GM12873 (cell line): ENCODE measurements around the gene EIF2AK2.

Experiments
- CTCF ChIP-seq: IDR thresholded peaks from 2 replicates; pipeline ENCODE4 v1.5.1; 2012; ENCODE audit warnings: low read depth, mild to moderate bottlenecking, moderate library complexity, low read length, control low read depth; ENCODE audit not compliant: insufficient read depth; ENCODE audit errors: missing control alignments

Gene EIF2AK2

DNA sequence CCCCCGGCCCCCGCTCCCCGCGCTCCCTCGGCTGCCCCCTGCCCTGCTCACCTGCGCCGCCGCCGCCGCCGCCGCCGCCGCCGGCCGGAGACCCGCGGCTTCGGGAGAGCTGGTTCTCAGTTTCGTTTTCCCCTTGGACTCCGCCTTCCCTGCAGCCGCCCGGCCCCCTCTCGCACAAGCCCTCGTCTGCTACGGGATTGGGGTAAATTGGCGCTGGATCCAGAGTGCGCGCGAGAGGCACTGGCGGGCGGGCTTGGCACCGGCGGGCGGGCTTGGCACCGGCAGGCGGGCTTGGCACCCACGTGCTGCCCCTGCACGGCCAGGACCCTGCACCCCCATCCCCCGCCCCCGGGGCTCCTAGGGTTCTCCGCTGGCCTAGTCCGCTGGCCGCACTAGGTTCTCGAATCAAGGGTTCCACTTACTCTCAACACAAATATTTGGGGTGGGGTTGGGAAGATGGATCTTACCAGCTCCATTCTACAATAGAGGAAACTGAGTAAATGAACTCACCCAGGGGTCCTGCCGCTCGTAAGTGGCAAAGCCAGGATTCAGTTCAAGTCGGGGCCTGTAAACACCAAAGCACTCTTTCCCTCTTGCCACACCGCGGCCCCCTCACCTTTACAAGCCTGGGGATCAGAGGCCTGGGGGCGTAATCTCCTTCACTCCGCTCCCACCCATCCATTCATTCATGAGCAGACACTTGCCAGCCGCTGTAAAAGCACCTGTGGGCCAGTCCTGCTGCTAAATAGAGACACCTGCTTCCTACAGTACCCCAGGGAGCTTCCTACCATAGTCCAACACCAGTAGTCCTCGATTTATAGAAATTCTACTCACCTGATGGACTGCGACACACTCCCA, at the start of gene EIF2AK2:
Gene EIF2AK2, minus strand, starts transcription at position 124 of the 858 bp plus-strand sequence. CDS start 9,174 bp downstream, outside the sequence.
- TF ChIP-seq CTCF: no peak

- no peak for TF ChIP-seq CTCF
Observed at GRCh38 chr2:37205689-37206341, 49.0 kb upstream of the EIF2AK2 start.

DNA sequence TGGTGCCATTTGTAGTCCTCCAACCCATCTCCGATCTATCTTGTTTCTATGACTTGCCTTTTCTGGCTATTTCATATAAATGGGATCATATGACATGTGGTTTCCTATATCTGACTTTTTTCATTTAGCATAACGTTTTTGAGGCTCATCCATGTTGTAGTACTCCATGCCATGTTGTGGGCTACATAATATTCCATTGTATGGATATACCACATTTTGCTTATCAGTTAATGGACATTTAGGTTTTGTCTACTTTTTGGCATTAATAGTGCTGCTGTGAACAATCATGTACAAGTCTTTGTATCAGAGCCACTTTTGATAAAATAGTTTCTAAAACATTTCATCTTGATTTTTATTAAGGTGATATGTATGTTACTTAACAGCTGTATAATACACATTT, 46.9 kb upstream of the EIF2AK2 start:
- no peak for TF ChIP-seq CTCF

- no peak for TF ChIP-seq CTCF
Observed at GRCh38 chr2:37201766-37202165, 45.0 kb upstream of the EIF2AK2 start.

GRCh38 chr2:37201208-37201607, 44.4 kb upstream of the EIF2AK2 start:
- no peak for TF ChIP-seq CTCF

DNA sequence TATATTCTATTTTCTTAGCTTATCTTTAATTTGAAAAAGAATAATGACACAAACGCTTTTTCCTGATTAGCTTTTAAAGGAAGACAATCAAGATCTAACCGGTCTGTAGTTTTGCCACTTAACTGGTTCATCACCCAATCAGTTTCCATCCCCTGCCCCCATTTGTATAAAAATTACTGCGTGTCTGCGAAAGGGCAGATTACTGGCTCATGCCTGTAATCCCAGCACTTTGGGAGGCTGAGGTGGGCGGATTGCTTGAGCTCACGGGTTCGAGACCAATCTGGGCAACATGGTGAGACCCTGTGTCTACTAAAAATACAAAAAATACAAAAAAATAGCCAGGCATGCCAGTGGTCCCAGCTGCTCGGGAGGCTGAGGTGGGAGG, 41.9 kb upstream of the EIF2AK2 start:
- no peak for TF ChIP-seq CTCF
